ENCODE measurements around the gene DRC1. TPM values are rescaled to one million over a fixed set of nuclear protein-coding genes. Genes with fewer than 3 reads are reported as not detected.

Gene DRC1
- total RNA-seq, 1 experiment from 2014 or later = not detected

DNA sequence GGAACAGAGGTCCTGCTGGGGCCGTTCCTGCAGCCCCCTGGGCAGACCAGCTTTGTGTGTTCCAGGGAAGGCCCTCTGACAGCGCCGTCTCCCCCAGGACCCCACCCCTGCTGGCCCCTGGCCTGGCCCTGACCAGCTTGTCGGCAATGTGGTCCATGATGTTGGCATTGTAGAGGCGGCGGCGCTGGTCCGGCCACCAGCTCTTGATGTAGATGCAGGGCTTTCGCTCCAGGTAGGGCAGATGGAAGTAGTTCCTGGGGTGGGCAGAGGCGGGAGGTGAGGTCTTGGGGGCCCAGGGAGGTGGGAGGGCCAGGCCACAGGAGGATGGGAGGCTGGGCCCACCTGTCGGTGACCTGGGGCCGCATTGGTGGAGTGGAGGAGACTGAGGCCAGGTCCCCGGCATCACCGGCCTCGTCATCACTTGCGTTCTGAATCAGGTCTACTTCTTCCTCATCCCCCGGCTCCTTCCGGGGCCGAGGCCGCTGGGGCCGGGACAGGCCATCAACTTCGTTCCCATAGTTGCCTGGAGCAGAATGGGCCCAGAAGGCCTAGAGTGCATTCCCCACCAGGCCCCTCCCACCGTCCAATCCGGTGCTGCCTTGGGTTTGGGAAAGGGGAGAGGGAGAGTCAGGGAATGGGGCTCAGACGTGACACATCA, 77.5 kb downstream of the DRC1 start:
- no peak for DNase-seq (ENCODE audit: low spot score)
- Histone ChIP-seq H3K36me3 (ENCODE audit: insufficient read depth, low read length, poor library complexity, severe bottlenecking) (no peaks in the 10 kb centered on the region), H3K4me1 (ENCODE audit: insufficient read depth, low read length, poor library complexity, severe bottlenecking) (no peaks in the 10 kb centered on the region), H3K4me3 (ENCODE audit: low read depth, low read length, poor library complexity, severe bottlenecking) (no peak overlapping the region), H3K27me3 (replicated peaks; ENCODE audit: insufficient read depth, low read depth, low read length, poor library complexity) (no peaks in the 10 kb centered on the region), H3K9me3 (ENCODE audit: low read depth, low read length, poor library complexity, severe bottlenecking) (no peaks in the 10 kb centered on the region), H3K27ac (ENCODE audit: low read depth, low read length, poor library complexity, severe bottlenecking) (no peak overlapping the region)
- intact Hi-C loops (cut with micrococcal nuclease; ENCODE audit: unreplicated experiment) = no loop called here
- BruUV-seq (replicated peaks) = no TSS peak
- ChIA-PET POLR2A (ENCODE audit: low non-redundant PET) (no interaction called here), CTCF (no interaction called here)
- no peak for TF ChIP-seq EZH2 (IDR thresholded peaks at IDR 0.05; ENCODE audit: borderline replicate concordance, low read depth, low read length, poor library complexity, severe bottlenecking)
- TF ChIP-seq, protein P1, sequence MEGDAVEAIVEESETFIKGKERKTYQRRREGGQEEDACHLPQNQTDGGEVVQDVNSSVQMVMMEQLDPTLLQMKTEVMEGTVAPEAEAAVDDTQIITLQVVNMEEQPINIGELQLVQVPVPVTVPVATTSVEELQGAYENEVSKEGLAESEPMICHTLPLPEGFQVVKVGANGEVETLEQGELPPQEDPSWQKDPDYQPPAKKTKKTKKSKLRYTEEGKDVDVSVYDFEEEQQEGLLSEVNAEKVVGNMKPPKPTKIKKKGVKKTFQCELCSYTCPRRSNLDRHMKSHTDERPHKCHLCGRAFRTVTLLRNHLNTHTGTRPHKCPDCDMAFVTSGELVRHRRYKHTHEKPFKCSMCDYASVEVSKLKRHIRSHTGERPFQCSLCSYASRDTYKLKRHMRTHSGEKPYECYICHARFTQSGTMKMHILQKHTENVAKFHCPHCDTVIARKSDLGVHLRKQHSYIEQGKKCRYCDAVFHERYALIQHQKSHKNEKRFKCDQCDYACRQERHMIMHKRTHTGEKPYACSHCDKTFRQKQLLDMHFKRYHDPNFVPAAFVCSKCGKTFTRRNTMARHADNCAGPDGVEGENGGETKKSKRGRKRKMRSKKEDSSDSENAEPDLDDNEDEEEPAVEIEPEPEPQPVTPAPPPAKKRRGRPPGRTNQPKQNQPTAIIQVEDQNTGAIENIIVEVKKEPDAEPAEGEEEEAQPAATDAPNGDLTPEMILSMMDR (conservative IDR thresholded peaks at IDR 0.05; ENCODE audit: low read depth, low read length) = no peak

DNA sequence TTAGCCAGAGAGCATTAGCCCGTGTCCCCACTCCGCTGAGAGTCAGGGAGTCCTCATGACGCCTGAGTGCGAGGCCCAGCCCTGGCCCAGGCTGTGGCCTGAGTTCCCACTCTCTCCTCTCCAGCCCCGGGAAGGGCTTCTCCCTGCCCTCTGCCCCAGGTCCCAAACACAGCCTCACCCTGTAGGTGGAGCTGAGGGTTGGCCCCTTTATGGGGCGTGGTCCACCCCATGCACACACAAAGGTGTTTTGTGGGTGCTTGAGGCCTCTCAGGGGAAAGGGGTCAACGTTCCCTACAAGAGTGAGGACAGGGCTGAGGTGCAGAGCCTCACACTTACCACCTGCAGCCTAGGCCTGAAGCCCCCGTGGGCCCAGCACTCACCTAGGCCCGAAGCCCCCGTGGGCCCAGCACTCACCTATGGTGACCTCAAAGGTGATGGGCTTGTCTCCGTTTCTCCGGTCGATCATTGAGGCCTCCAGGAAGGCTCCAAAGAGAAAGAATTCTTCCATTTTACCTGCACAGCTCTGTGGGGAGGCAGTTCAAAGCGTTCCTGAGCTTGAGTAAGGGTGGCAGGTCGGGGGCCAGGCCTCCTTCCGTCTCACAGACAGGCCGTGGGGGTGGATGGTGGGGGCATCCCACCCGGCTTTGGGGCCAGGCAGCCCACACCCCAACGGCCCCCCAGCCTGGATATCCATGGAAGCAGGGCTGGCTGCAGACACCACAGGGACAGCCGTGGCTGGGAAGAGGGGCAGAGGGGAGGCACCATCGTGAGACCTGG, 78.3 kb downstream of the DRC1 start:
- CTCF ChIA-PET = no interaction called here
- intact Hi-C loops (cut with micrococcal nuclease; ENCODE audit: unreplicated experiment) = no loop called here

DNA sequence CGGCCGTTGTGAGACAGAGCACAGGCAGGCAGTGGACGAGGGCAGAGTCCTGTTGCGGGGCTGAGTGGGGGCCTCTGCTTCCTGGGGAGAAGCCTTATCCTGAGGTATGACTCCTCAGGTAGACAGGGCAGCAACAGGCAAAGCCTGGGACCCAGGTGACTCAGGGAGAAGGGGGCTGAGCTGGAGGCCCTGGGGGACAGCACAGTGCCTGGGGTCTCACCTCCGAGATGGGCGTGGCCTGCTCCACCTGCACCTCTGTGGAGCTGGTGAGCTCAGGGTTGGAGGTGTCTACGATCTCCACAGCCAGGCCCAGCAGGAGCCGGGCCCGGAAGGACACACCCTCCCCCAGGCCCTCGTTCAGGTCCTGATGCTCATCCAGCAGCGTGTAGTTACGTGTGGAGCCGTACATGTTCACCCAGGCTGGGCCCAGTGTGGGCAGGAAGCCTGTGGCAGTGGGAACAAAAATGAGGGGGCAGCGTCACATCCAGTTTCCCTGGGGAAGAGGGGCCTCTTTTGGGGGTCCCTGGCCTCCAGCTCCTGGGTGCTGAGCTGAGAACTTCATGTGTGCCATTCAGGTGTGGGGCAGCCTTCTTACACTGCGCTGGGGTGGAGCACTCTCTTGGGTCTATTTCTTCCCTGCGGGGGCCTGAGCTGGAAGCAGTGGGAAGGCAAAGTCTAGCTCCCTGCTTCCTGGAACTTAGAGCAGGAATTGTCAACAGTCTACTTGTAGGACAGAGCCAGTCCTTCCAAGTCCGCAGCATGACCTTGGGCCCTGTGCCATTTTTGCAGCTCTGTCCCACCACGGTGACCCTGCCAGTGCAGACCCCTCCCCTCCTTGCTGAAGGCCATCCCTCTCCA, 79.1 kb downstream of the DRC1 start:
- H3K4me3 ChIP-seq (ENCODE audit: low read depth, low read length, poor library complexity, severe bottlenecking) = no peak overlapping the region
- H3K27ac ChIP-seq (ENCODE audit: low read depth, low read length, poor library complexity, severe bottlenecking) = no peak overlapping the region
- no peaks in the 10 kb centered on the region for H3K4me1 ChIP-seq (ENCODE audit: insufficient read depth, low read length, poor library complexity, severe bottlenecking)
- no TSS peak for BruUV-seq (replicated peaks)
- TF ChIP-seq, protein P1 (conservative IDR thresholded peaks at IDR 0.05; ENCODE audit: low read depth, low read length) = no peak
- TF ChIP-seq EZH2 (IDR thresholded peaks at IDR 0.05; ENCODE audit: borderline replicate concordance, low read depth, low read length, poor library complexity, severe bottlenecking) = no peak
- H3K27me3 ChIP-seq (replicated peaks; ENCODE audit: insufficient read depth, low read depth, low read length, poor library complexity) = no peaks in the 10 kb centered on the region
- no peaks in the 10 kb centered on the region for H3K36me3 ChIP-seq (ENCODE audit: insufficient read depth, low read length, poor library complexity, severe bottlenecking)
- intact Hi-C loops (cut with micrococcal nuclease; ENCODE audit: unreplicated experiment) = no loop called here
- ChIA-PET CTCF (no interaction called here), POLR2A (ENCODE audit: low non-redundant PET) (no interaction called here)
- H3K9me3 ChIP-seq (ENCODE audit: low read depth, low read length, poor library complexity, severe bottlenecking) = no peaks in the 10 kb centered on the region
- DNase-seq (ENCODE audit: low spot score) = no peak

More for the DNA sequence above, 78.3 kb downstream of the DRC1 start:
- no TSS peak for BruUV-seq (replicated peaks)
- Histone ChIP-seq H3K36me3 (ENCODE audit: insufficient read depth, low read length, poor library complexity, severe bottlenecking) (no peaks in the 10 kb centered on the region), H3K27ac (ENCODE audit: low read depth, low read length, poor library complexity, severe bottlenecking) (no peak overlapping the region), H3K4me1 (ENCODE audit: insufficient read depth, low read length, poor library complexity, severe bottlenecking) (no peaks in the 10 kb centered on the region), H3K9me3 (ENCODE audit: low read depth, low read length, poor library complexity, severe bottlenecking) (no peaks in the 10 kb centered on the region), H3K4me3 (ENCODE audit: low read depth, low read length, poor library complexity, severe bottlenecking) (no peak overlapping the region), H3K27me3 (replicated peaks; ENCODE audit: insufficient read depth, low read depth, low read length, poor library complexity) (no peaks in the 10 kb centered on the region)
- POLR2A ChIA-PET (ENCODE audit: low non-redundant PET) = no interaction called here
- TF ChIP-seq EZH2 (IDR thresholded peaks at IDR 0.05; ENCODE audit: borderline replicate concordance, low read depth, low read length, poor library complexity, severe bottlenecking) = no peak
- TF ChIP-seq, protein P1 (conservative IDR thresholded peaks at IDR 0.05; ENCODE audit: low read depth, low read length) = no peak
- no peak for DNase-seq (ENCODE audit: low spot score)

Measured in A673 (cell line).